HCT116 (cell line): ENCODE data around the gene XKR8. TPM values are rescaled to one million over a fixed set of nuclear protein-coding genes. Genes with fewer than 3 reads are reported as not detected.

Experiments
- ATAC-seq: fragments of 200-7000 bp; cut with Tn5 transposase; 2 replicates; pipeline ENCODE4 v1.9.1; 2020; ENCODE audit warnings: mild to moderate bottlenecking, moderate library complexity
- BruUV-seq: library from RNA; stranded (reverse); fragments of 400-500 nt; replicated peaks from 2 replicates; lab custom pipeline; 2021; lab: Mats Ljungman, UMichigan
- CTCF ChIA-PET: fragments of 300-600 bp; sonication (Branson Sonifier 250); formaldehyde crosslinking; loops from one replicate; lab custom pipeline; 2021; ENCODE audit warnings: antibody characterized with exemption; lab: Charles Lee
- POLR2A ChIA-PET: fragments of 300-600, 350-600 bp; sonication (Branson Sonifier 250); formaldehyde crosslinking; loops from one replicate; lab custom pipeline; 2021; ENCODE audit warnings: antibody characterized with exemption; lab: Charles Lee
- RAD21 ChIA-PET, 2 experiments: fragments of 300-600 bp; sonication (Branson Sonifier 250); formaldehyde crosslinking; loops; one replicate each; lab custom pipeline; 2023; ENCODE audit warnings: low total read pairs in 2 of 2; ENCODE audit not compliant: uncharacterized antibody in 2 of 2, unreplicated experiment in 2 of 2, low non-redundant PET in 1 of 2; lab: Charles Lee
- DNase-seq: peaks from one replicate; pipeline ENCODE4 v3.0.0-alpha.2; 2010; ENCODE audit warnings: low read depth, low spot score
- H2AFZ ChIP-seq: fragments of 200-600 bp; shearing (Covaris generic), sonication (generic); 2 replicates; pipeline ENCODE4 v1.6.1; 2017; ENCODE audit warnings: low read depth, mixed run types, mixed read lengths, antibody characterized with exemption, low read length; ENCODE audit not compliant: poor library complexity, severe bottlenecking
- H3K27ac ChIP-seq: 2 replicates; pipeline ENCODE4 v1.5.1; 2012; ENCODE audit warnings: low read depth, low read length
- H3K27me3 ChIP-seq: fragments of 200-600 bp; sonication (generic); 2 replicates; pipeline ENCODE4 v1.6.1; 2016; ENCODE audit warnings: mixed run types, low read length, mixed read lengths; ENCODE audit not compliant: insufficient read depth
- H3K36me3 ChIP-seq, 2 experiments: fragments of 200-500 bp in 1 of 2; fragments of 200-600 bp in 1 of 2; sonication (Bioruptor generic) in 1 of 2; sonication (generic) in 1 of 2; 2 replicates each; pipeline versions ENCODE4 v1.5.1 to v1.6.1; 2014 to 2016; ENCODE audit warnings: low read length in 2 of 2, inconsistent platforms in 1 of 2, mixed read lengths in 1 of 2, mixed run types in 1 of 2; ENCODE audit not compliant: insufficient read depth in 2 of 2, control insufficient read depth in 1 of 2
- H3K4me1 ChIP-seq, 2 experiments: fragments of 200-600 bp in 1 of 2; sonication (generic) in 1 of 2; 2 replicates each; pipeline versions ENCODE4 v1.5.1 to v1.6.1; 2012 to 2017; ENCODE audit warnings: low read length in 2 of 2, inconsistent platforms in 1 of 2, mild to moderate bottlenecking in 1 of 2, mixed read lengths in 1 of 2, mixed run types in 1 of 2, moderate library complexity in 1 of 2; ENCODE audit not compliant: insufficient read depth in 2 of 2, control insufficient read depth in 1 of 2
- H3K4me2 ChIP-seq: fragments of 200-600 bp; sonication (generic); 2 replicates; pipeline ENCODE4 v1.6.1; 2017; ENCODE audit warnings: mixed run types, low read length, mixed read lengths
- H3K4me3 ChIP-seq, 2 experiments: fragments of 200-600 bp in 1 of 2; sonication (generic) in 1 of 2; replicated peaks in 1 of 2; 2 replicates each; pipeline ENCODE4 v1.5.1; 2011 to 2016; ENCODE audit warnings: low read length in 2 of 2, control low read depth in 1 of 2, low read depth in 1 of 2, mild to moderate bottlenecking in 1 of 2, mixed read lengths in 1 of 2, mixed run types in 1 of 2
- H3K79me2 ChIP-seq: fragments of 200-600 bp; sonication (generic); 2 replicates; pipeline ENCODE4 v1.6.1; 2017; ENCODE audit warnings: mild to moderate bottlenecking, mixed run types, low read length, moderate library complexity, mixed read lengths; ENCODE audit not compliant: insufficient read depth
- H3K9ac ChIP-seq: fragments of 200-600 bp; sonication (generic); 2 replicates; pipeline ENCODE4 v1.6.1; 2016; ENCODE audit warnings: low read length, mixed read lengths
- H3K9me2 ChIP-seq: fragments of 200-600 bp; sonication (generic), shearing (Covaris generic); 2 replicates; pipeline ENCODE4 v1.6.1; 2017; ENCODE audit warnings: mixed run types, mild to moderate bottlenecking, moderate library complexity; ENCODE audit not compliant: insufficient read depth
- H3K9me3 ChIP-seq, 2 experiments: fragments of 200-500 bp in 1 of 2; fragments of 200-600 bp in 1 of 2; sonication (Bioruptor generic) in 1 of 2; sonication (generic) in 1 of 2; 2 replicates each; pipeline ENCODE4 v1.6.1; 2014 to 2017; ENCODE audit warnings: low read length in 2 of 2, mixed read lengths in 2 of 2, inconsistent platforms in 1 of 2, low read depth in 1 of 2, mild to moderate bottlenecking in 1 of 2, mixed run types in 1 of 2, moderate library complexity in 1 of 2; ENCODE audit not compliant: control insufficient read depth in 1 of 2, insufficient read depth in 1 of 2
- H4K20me1 ChIP-seq: fragments of 200-600 bp; sonication (generic), shearing (Covaris generic); 2 replicates; pipeline ENCODE4 v1.6.1; 2017; ENCODE audit warnings: mixed run types, mild to moderate bottlenecking, moderate library complexity; ENCODE audit not compliant: insufficient read depth
- CEBPB ChIP-seq: IDR thresholded peaks from 2 replicates; pipeline ENCODE4 v1.6.1; 2012; ENCODE audit warnings: low read depth
- ELF1 ChIP-seq: IDR thresholded peaks from 2 replicates; pipeline ENCODE4 v1.6.1; 2012; ENCODE audit warnings: low read depth, borderline replicate concordance
- EZH2 ChIP-seq: fragments of 200-600 bp; sonication (generic); IDR thresholded peaks from 2 replicates; pipeline ENCODE4 v1.6.1; 2017; ENCODE audit warnings: antibody characterized with exemption, mixed run types
- EZH2phosphoT487 ChIP-seq: fragments of 200-600 bp; IDR thresholded peaks from 2 replicates; pipeline ENCODE4 v1.6.1; 2018; ENCODE audit warnings: antibody characterized with exemption, borderline replicate concordance
- FOSL1 ChIP-seq: IDR thresholded peaks from 2 replicates; pipeline ENCODE4 v1.6.1; 2012; ENCODE audit warnings: low read depth
- JUND ChIP-seq: IDR thresholded peaks from 2 replicates; pipeline ENCODE4 v1.6.1; 2012
- RAD21 ChIP-seq: IDR thresholded peaks from 2 replicates; pipeline ENCODE4 v1.6.1; 2012; ENCODE audit warnings: low read depth, mild to moderate bottlenecking
- SP1 ChIP-seq: IDR thresholded peaks from 2 replicates; pipeline ENCODE4 v1.6.1; 2012; ENCODE audit warnings: low read depth
- SRF ChIP-seq: IDR thresholded peaks from 2 replicates; pipeline ENCODE4 v1.6.1; 2012; ENCODE audit warnings: low read depth
- TCF7L2 ChIP-seq: IDR thresholded peaks from 2 replicates; pipeline ENCODE4 v1.7.0; 2011; ENCODE audit warnings: borderline replicate concordance, inconsistent platforms; ENCODE audit not compliant: insufficient read depth, insufficient read length; ENCODE audit errors: extremely low read depth
- ZFX ChIP-seq: fragments of 450-650 bp; IDR thresholded peaks from 2 replicates; pipeline ENCODE4 v1.6.1; 2017
- intact Hi-C: fragments of 100-400 bp; cut with micrococcal nuclease; formaldehyde crosslinking; loops from 2 replicates; pipeline ENCODE4 v1.10.0; 2022
- total RNA-seq: library from RNA; stranded (reverse); gene quantifications from one replicate; pipeline ENCODE4 v1.2.1, GENCODE V29; 2021; ENCODE audit not compliant: unreplicated experiment
- TF ChIP-seq, protein P1 (sequence below), 3 experiments: fragments of 200-600 bp in 1 of 3; sonication (generic) in 1 of 3; IDR thresholded peaks in 2 of 3; conservative IDR thresholded peaks in 1 of 3; 2 replicates each; pipeline ENCODE4 v1.5.1; 2012 to 2017; ENCODE audit warnings: low read depth in 2 of 3, low read length in 2 of 3, antibody characterized with exemption in 1 of 3, borderline replicate concordance in 1 of 3, control low read depth in 1 of 3, mild to moderate bottlenecking in 1 of 3, mixed read lengths in 1 of 3, mixed run types in 1 of 3, moderate library complexity in 1 of 3; ENCODE audit not compliant: insufficient read depth in 1 of 3
- TF ChIP-seq, protein P2 (sequence below): IDR thresholded peaks from 2 replicates; pipeline ENCODE4 v1.6.1; 2011; ENCODE audit warnings: mild to moderate bottlenecking, low read length, moderate library complexity; ENCODE audit not compliant: insufficient replicate concordance; ENCODE audit errors: extremely low read depth
- TF ChIP-seq, protein P3 (sequence below): IDR thresholded peaks from 2 replicates; pipeline ENCODE4 v1.6.1; 2012

Gene XKR8
- total RNA-seq, 1 experiment from 2014 or later, result 11.0 TPM

DNA sequence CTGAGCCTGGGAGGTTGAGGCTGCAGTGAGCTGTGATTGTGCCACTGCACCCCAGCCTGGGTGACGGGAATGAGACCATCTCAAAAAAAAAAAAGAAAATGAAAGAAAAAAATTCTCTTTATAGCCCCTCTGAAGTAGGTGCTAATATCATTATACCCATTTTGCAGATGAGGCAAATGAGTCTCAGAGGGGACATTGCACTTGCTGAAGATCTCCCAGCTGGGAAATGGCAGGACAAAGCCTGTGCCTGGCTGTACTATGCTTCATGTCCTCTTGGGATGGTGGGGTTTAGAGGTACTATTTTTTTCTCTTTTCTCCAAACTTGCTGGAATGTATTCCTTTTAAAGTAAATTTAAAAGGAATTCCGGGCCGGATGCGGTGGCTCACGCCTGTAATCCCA is 23.4 kb upstream of the XKR8 start:
- CTCF ChIA-PET, result no interaction called here

More for the DNA sequence above, 23.4 kb upstream of the XKR8 start:
- TF ChIP-seq SRF, result no peak
- TF ChIP-seq EZH2phosphoT487, result no peak
- TF ChIP-seq JUND, result no peak
- TF ChIP-seq CEBPB, result no peak
- TF ChIP-seq, protein P1, sequence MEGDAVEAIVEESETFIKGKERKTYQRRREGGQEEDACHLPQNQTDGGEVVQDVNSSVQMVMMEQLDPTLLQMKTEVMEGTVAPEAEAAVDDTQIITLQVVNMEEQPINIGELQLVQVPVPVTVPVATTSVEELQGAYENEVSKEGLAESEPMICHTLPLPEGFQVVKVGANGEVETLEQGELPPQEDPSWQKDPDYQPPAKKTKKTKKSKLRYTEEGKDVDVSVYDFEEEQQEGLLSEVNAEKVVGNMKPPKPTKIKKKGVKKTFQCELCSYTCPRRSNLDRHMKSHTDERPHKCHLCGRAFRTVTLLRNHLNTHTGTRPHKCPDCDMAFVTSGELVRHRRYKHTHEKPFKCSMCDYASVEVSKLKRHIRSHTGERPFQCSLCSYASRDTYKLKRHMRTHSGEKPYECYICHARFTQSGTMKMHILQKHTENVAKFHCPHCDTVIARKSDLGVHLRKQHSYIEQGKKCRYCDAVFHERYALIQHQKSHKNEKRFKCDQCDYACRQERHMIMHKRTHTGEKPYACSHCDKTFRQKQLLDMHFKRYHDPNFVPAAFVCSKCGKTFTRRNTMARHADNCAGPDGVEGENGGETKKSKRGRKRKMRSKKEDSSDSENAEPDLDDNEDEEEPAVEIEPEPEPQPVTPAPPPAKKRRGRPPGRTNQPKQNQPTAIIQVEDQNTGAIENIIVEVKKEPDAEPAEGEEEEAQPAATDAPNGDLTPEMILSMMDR (IDR thresholded peaks at IDR 0.05 in 2 of 3, conservative IDR thresholded peaks at IDR 0.05 in 1 of 3; ENCODE audit: borderline replicate concordance in 1 of 3, insufficient read depth in 1 of 3, low read depth in 2 of 3, low read length in 2 of 3), result no peak
- TF ChIP-seq RAD21, result no peak
- TF ChIP-seq ELF1, result no peak
- TF ChIP-seq ZFX, result no peak
- TF ChIP-seq, protein P2, sequence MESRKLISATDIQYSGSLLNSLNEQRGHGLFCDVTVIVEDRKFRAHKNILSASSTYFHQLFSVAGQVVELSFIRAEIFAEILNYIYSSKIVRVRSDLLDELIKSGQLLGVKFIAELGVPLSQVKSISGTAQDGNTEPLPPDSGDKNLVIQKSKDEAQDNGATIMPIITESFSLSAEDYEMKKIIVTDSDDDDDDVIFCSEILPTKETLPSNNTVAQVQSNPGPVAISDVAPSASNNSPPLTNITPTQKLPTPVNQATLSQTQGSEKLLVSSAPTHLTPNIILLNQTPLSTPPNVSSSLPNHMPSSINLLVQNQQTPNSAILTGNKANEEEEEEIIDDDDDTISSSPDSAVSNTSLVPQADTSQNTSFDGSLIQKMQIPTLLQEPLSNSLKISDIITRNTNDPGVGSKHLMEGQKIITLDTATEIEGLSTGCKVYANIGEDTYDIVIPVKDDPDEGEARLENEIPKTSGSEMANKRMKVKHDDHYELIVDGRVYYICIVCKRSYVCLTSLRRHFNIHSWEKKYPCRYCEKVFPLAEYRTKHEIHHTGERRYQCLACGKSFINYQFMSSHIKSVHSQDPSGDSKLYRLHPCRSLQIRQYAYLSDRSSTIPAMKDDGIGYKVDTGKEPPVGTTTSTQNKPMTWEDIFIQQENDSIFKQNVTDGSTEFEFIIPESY, result no peak
- no peak for TF ChIP-seq TCF7L2
- no peak for TF ChIP-seq FOSL1
- TF ChIP-seq SP1, result no peak
- no peak for TF ChIP-seq EZH2
- TF ChIP-seq, protein P3, sequence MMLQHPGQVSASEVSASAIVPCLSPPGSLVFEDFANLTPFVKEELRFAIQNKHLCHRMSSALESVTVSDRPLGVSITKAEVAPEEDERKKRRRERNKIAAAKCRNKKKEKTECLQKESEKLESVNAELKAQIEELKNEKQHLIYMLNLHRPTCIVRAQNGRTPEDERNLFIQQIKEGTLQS, result no peak
- ChIA-PET POLR2A (no interaction called here), RAD21 (no interaction called here)
- Histone ChIP-seq H3K9me3 (no peaks in the 10 kb centered on the region), H3K9ac (no peak overlapping the region), H3K4me3 (no peak overlapping the region), H3K4me1 (peaks cover 7 to 23% of the 10 kb centered on the region in 2 experiments; a peak in 3 of 4 replicates), H3K9me2 (no peaks in the 10 kb centered on the region), H2AFZ (no peak overlapping the region), H3K36me3 (no peaks in the 10 kb centered on the region), H4K20me1 (no peaks in the 10 kb centered on the region), H3K79me2 (no peaks in the 10 kb centered on the region), H3K27me3 (no peaks in the 10 kb centered on the region), H3K4me2 (no peak overlapping the region), H3K27ac (no peak overlapping the region)
- DNase-seq, result no peak
- BruUV-seq, result no TSS peak
- intact Hi-C loops, result no loop called here
- no peak for ATAC-seq
